Measurements from ENCODE around the gene WDFY4. TPM values are rescaled to one million over a fixed set of nuclear protein-coding genes. Genes with fewer than 3 reads are reported as not detected.

Gene WDFY4
- total and polyA plus RNA-seq, 9 donors, result 1.2 to 3.9 (median 2.4) TPM

DNA sequence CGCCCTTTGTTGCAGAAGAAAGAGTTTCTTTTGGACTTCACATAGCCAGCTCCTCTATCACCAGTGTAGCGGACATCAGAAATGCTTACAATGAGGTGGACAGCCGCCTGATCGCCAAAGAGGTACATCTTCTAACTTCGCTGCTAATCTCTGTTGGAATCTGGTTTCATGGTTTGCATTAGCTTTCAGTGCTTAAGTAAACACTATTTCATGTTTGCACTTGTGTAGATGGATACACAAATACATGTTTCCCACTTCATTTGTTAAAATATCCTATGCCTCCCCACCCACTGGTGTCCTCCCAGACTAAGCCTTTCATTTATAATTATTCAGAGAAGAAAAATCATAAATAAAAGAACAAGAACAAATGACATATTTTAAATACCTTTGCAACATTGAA lies 103.9 kb downstream of the WDFY4 start:
- DNase-seq, result no peak
- 100% methylated on average over 1 of the region's 5 CpGs for WGBS (ENCODE audit: insufficient coverage)
- H3K4me3 ChIP-seq (ENCODE audit: low read length), result no peak overlapping the region
- H3K27ac ChIP-seq (ENCODE audit: low read length), result no peak overlapping the region
- peaks cover 2% of the 10 kb centered on the region for H3K27me3 ChIP-seq (ENCODE audit: control insufficient read depth, insufficient read depth, low read length)
- no peaks in the 10 kb centered on the region for H3K9me3 ChIP-seq (replicated peaks; ENCODE audit: control insufficient read depth, low read depth, low read length)
- H3K4me1 ChIP-seq (ENCODE audit: control insufficient read depth, insufficient read depth, low read length), result peaks cover 4% of the 10 kb centered on the region
- no peaks in the 10 kb centered on the region for H3K36me3 ChIP-seq (ENCODE audit: control insufficient read depth, insufficient read depth, low read length)

DNA sequence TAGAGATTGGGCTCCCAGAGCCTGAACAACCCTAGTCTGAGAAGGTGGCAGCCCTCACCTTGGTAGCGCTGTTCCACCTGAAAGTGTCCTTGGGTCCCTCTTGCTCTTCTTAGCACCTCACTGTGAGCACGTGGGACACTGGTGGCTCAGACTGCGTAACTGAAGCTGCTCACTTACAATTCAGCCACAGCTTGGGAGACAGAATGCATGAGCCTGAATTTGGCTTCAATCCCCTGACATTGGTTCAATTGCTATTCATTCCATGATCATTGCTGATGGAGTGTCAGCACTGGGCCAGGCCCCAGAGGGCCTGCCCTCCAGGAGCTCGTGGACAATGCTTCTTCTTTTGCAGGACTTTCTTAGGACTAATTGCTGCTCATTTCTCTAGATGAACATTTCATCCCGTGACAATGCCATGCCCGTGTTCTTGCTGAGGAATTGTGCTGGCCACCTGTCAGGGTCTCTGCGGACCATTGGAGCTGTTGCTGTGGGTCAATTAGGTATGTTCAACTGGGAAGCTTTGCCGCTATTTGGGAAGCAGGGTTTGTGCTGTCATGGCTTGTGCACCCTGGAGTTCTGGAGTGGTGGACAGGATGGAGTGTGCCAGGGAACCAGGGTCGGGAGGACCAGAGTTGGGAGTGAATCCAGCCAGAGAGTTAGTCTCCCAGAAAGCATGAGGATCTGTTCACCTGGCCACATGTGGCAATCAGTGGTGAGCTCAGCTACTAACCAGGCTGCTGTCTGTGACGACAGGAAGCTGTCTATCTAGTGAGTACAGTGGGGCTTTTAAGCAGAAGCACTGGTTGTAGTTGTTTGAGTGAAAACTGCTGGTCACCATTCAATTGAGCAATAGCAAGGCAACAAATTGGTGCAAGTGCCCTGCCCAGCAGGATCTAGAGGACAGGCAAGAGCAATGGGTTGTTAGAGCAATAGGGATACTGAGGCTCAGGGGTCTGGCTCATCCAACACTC lies 105.1 kb downstream of the WDFY4 start:
- H3K9me3 ChIP-seq (replicated peaks; ENCODE audit: control insufficient read depth, low read depth, low read length), result no peaks in the 10 kb centered on the region
- no peak overlapping the region for H3K4me3 ChIP-seq (ENCODE audit: low read length)
- H3K4me1 ChIP-seq (ENCODE audit: control insufficient read depth, insufficient read depth, low read length), result peaks cover 4% of the 10 kb centered on the region
- H3K27ac ChIP-seq (ENCODE audit: low read length), result no peak overlapping the region
- WGBS (ENCODE audit: insufficient coverage), result 72% methylated on average over 9 of the region's 10 CpGs
- no peaks in the 10 kb centered on the region for H3K36me3 ChIP-seq (ENCODE audit: control insufficient read depth, insufficient read depth, low read length)
- H3K27me3 ChIP-seq (ENCODE audit: control insufficient read depth, insufficient read depth, low read length), result peaks cover 2% of the 10 kb centered on the region
- DNase-seq, result no peak

DNA sequence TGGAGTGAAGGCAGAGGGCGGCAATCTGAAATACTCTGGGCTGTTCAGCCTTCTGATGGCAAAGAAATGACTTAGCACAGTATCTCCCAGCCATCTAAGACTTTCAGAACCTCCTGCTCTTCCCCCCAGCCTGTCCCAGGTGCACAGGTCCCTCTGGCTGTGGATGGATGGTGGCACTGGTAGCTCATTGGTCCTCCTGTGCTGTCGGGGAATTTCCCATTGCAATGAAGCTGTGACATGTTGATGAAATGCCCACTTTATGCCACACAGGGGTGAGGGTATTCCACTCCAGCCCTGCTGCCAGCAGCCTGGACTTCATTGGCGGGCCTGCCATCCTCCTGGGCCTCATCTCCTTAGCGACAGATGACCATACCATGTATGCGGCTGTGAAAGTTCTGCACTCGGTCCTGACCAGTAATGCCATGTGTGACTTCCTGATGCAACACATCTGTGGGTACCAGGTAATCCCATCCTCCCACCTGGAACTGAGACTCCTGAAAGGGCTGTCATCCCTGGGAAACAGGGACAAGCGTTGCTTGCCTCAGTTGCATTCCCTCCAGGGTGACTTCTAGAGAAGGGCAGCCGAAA lies 105.9 kb downstream of the WDFY4 start:
- Histone ChIP-seq H3K4me1 (ENCODE audit: control insufficient read depth, insufficient read depth, low read length) (peaks cover 4% of the 10 kb centered on the region), H3K36me3 (ENCODE audit: control insufficient read depth, insufficient read depth, low read length) (no peaks in the 10 kb centered on the region), H3K27ac (ENCODE audit: low read length) (no peak overlapping the region), H3K27me3 (ENCODE audit: control insufficient read depth, insufficient read depth, low read length) (peaks cover 2% of the 10 kb centered on the region), H3K4me3 (ENCODE audit: low read length) (no peak overlapping the region), H3K9me3 (replicated peaks; ENCODE audit: control insufficient read depth, low read depth, low read length) (no peaks in the 10 kb centered on the region)
- DNase-seq, result no peak
- WGBS (ENCODE audit: insufficient coverage), result 71% methylated on average over 6 of the region's 8 CpGs

DNA sequence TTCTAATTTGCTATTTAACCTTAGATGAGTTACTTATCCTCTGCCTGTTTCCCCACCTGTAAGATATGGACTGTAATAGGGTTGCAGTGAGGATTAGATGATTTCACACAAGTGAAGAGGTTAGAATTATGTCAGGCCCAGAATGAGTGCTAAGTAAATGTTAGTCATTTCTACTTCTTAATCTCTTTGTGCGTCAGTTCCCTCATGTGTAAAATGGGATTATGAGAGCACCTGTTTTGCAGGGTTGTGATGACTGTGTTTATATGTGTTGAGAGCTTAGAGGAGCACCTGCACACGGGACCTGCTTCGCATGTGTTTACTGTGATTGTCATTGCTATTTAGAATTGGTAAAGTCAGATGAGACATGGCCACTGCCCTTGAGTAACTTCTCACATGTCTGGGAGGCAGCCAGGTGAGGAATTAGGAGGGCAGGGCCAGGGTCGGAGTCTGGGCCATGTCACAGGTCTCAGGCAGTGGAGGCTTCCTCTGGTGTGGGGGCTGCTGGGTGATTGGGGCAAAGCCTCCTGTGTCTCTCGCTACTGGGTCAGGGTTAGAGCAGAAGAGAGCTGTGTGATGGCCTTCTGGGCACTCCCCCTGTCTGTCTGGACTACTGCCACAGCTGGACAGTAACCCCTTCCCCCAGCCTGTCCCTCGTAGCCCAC lies 106.7 kb downstream of the WDFY4 start:
- 86% methylated on average over 5 of the region's 6 CpGs for WGBS (ENCODE audit: insufficient coverage)
- H3K9me3 ChIP-seq (replicated peaks; ENCODE audit: control insufficient read depth, low read depth, low read length), result no peaks in the 10 kb centered on the region
- no peak for DNase-seq
- H3K27me3 ChIP-seq (ENCODE audit: control insufficient read depth, insufficient read depth, low read length), result peaks cover 2% of the 10 kb centered on the region
- H3K4me1 ChIP-seq (ENCODE audit: control insufficient read depth, insufficient read depth, low read length), result peaks cover 4% of the 10 kb centered on the region
- H3K36me3 ChIP-seq (ENCODE audit: control insufficient read depth, insufficient read depth, low read length), result no peaks in the 10 kb centered on the region
- no peak overlapping the region for H3K27ac ChIP-seq (ENCODE audit: low read length)
- no peak overlapping the region for H3K4me3 ChIP-seq (ENCODE audit: low read length)

DNA sequence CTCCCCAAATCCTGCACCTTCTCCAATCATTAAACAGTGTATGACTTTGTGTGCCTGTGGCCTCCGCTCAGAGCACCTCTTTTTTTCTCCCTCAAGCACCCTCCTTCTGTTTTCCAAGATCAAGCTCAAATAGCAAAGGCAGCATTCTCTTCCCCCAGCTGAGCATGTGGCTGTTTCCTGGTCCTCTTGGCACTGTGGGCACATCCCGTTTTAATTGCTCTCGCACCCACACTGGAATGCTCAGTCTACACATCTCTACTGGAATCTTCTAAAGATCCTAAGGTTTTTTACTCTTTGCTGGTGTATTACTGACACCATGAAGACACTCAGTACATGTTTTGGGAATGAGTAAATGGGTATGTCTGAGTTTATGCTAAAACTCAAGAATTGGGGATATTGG lies 107.4 kb downstream of the WDFY4 start:
- 91% methylated on average over 1 of the region's 3 CpGs for WGBS (ENCODE audit: insufficient coverage)
- no peak for DNase-seq
- H3K27ac ChIP-seq (ENCODE audit: low read length), result no peak overlapping the region

DNA sequence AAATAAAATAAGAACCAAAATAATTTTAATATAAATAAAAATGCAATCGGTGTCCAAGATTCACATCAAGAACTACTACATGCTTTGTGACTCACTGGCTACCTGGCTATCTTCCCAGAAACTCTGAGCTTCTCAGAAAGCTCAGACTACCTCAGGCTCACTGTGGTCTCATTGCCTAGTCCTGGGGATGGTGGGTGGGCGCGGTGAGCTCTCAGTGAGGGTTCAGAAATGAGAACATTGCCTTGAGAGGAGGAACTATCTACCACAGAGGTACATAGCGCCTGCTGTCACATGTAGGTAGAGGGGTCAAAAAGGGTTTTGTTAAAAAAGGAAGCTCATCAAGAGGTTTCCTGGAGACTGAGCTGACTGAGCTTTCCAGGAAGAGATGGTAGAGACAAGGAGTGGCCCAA lies 108.0 kb downstream of the WDFY4 start:
- no peaks in the 10 kb centered on the region for H3K9me3 ChIP-seq (replicated peaks; ENCODE audit: control insufficient read depth, low read depth, low read length)
- WGBS (ENCODE audit: insufficient coverage), result 78% methylated on average over 1 of the region's 4 CpGs
- H3K4me3 ChIP-seq (ENCODE audit: low read length), result no peak overlapping the region
- no peaks in the 10 kb centered on the region for H3K36me3 ChIP-seq (ENCODE audit: control insufficient read depth, insufficient read depth, low read length)
- peaks cover 4% of the 10 kb centered on the region for H3K4me1 ChIP-seq (ENCODE audit: control insufficient read depth, insufficient read depth, low read length)
- DNase-seq, result peak; percentile 95
- H3K27me3 ChIP-seq (ENCODE audit: control insufficient read depth, insufficient read depth, low read length), result peaks cover 2% of the 10 kb centered on the region
- no peak overlapping the region for H3K27ac ChIP-seq (ENCODE audit: low read length)

More for the DNA sequence above, 107.4 kb downstream of the WDFY4 start:
- Histone ChIP-seq H3K36me3 (ENCODE audit: control insufficient read depth, insufficient read depth, low read length) (no peaks in the 10 kb centered on the region), H3K4me3 (ENCODE audit: low read length) (no peak overlapping the region), H3K4me1 (ENCODE audit: control insufficient read depth, insufficient read depth, low read length) (peaks cover 4% of the 10 kb centered on the region), H3K27me3 (ENCODE audit: control insufficient read depth, insufficient read depth, low read length) (peaks cover 2% of the 10 kb centered on the region), H3K9me3 (replicated peaks; ENCODE audit: control insufficient read depth, low read depth, low read length) (no peaks in the 10 kb centered on the region)

DNA sequence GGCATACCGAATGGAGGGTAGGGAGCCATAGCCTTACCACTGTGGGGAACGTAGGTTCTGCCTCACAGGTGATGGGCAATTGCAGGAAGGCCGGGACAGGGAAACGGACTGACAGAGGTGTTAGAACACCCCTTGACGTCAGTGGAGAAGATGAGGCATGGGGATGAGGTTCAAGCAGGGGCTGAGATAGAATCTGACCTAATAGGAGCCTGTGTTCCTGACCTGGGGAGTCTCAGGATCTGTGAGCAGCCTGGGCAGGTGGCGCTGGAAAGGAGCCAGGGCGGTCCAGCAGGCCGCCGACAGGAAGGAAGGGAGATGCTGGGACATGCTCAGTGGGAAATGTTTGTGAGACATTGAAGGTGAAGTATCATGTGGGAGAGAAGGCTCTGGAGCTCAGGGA lies 109.4 kb downstream of the WDFY4 start:
- Histone ChIP-seq H3K4me3 (ENCODE audit: low read length) (no peak overlapping the region), H3K27ac (ENCODE audit: low read length) (no peak overlapping the region), H3K9me3 (replicated peaks; ENCODE audit: control insufficient read depth, low read depth, low read length) (no peaks in the 10 kb centered on the region), H3K27me3 (ENCODE audit: control insufficient read depth, insufficient read depth, low read length) (peaks cover 2% of the 10 kb centered on the region), H3K4me1 (ENCODE audit: control insufficient read depth, insufficient read depth, low read length) (peaks cover 4% of the 10 kb centered on the region), H3K36me3 (ENCODE audit: control insufficient read depth, insufficient read depth, low read length) (no peaks in the 10 kb centered on the region)
- no peak for DNase-seq
- WGBS (ENCODE audit: insufficient coverage), result 80% methylated on average over 9 of the region's 9 CpGs

DNA sequence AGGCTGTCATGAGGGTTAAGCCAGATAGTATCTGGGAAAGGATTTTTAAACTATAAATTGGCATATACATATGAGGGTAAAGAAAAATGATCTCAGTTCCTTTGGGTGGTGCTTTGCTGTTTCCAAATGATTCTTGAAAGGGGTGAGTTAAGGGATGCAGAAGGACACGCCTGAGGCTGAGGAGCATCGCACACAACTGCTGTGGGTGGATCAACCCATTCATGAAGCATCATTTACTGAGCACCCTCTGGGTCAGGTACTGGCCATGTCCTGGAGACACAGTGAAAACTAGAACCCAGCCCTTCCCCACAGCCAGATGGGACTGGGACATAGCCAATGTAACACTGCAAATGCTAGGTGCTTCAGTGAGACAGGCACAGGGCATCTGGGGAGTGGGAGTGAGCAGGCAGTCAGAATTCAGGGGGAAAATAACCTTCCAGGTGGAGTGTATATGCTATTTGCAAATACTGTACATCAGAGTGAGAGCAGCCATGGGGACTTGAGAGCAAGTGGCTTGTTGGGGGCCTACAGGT lies 112.1 kb downstream of the WDFY4 start:
- no peak for DNase-seq
- Histone ChIP-seq H3K36me3 (ENCODE audit: control insufficient read depth, insufficient read depth, low read length) (no peaks in the 10 kb centered on the region), H3K27me3 (ENCODE audit: control insufficient read depth, insufficient read depth, low read length) (peaks cover 1% of the 10 kb centered on the region), H3K9me3 (replicated peaks; ENCODE audit: control insufficient read depth, low read depth, low read length) (no peaks in the 10 kb centered on the region), H3K4me1 (ENCODE audit: control insufficient read depth, insufficient read depth, low read length) (peaks cover 9% of the 10 kb centered on the region), H3K4me3 (ENCODE audit: low read length) (no peak overlapping the region), H3K27ac (ENCODE audit: low read length) (no peak overlapping the region)
- no CpG with 5 or more reads among the region's 2 CpGs for WGBS (ENCODE audit: insufficient coverage)

DNA sequence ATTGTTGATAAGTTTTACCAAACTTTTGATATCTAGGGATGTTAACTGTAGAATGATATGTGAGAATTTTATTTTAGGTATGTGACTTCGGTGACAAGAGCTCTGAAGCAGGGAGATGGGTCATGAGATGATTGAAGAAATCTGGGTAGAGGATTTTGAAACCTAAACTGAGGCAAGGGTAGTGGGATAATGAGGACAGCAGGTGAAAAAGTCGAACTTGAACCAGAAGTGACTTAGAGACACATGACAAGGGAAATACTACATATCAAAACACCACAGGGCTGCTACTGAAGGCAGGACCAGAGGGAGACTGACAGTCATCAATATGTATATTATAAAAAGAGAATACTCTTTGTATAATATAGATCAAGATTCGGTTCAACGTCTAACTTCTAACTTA lies 113.2 kb downstream of the WDFY4 start:
- Histone ChIP-seq H3K4me3 (ENCODE audit: low read length) (no peak overlapping the region), H3K4me1 (ENCODE audit: control insufficient read depth, insufficient read depth, low read length) (peaks cover 5% of the 10 kb centered on the region), H3K36me3 (ENCODE audit: control insufficient read depth, insufficient read depth, low read length) (no peaks in the 10 kb centered on the region), H3K27ac (ENCODE audit: low read length) (no peak overlapping the region), H3K9me3 (replicated peaks; ENCODE audit: control insufficient read depth, low read depth, low read length) (no peaks in the 10 kb centered on the region), H3K27me3 (ENCODE audit: control insufficient read depth, insufficient read depth, low read length) (no peaks in the 10 kb centered on the region)
- no peak for DNase-seq
- WGBS (ENCODE audit: insufficient coverage), result 100% methylated on average over 1 of the region's 4 CpGs

Data from muscle of leg (tissue), 11 donors.